Activated T-helper 2 cell treated with anti-CD3 and anti-CD28 coated beads, Interferon-gamma antibody, Interleukin-2, Interleukin-4, amounts not matched to agents 10 μg/mL and 5 μg/mL and 100 μg/mL, durations not matched to agents 14 hours and 24 hours and 36 hours (primary cell): ENCODE results near the gene AS3MT. TPM values are rescaled to one million over a fixed set of nuclear protein-coding genes. Genes with fewer than 3 reads are reported as not detected.

ENCODE experiments used
- DNase-seq: peaks from one replicate; pipeline ENCODE4 v3.0.0; 2021; ENCODE audit warnings: low spot score
- H3K27ac Mint-ChIP-seq: one replicate; pipeline ENCODE4 v1.8.0; 2021; ENCODE audit warnings: mixed read lengths
- H3K27me3 Mint-ChIP-seq: one replicate; pipeline ENCODE4 v1.8.0; 2021; ENCODE audit warnings: low read depth, mixed read lengths
- H3K36me3 Mint-ChIP-seq: one replicate; pipeline ENCODE4 v1.8.0; 2021; ENCODE audit warnings: low read depth, mixed read lengths
- H3K4me1 Mint-ChIP-seq: one replicate; pipeline ENCODE4 v1.8.0; 2021; ENCODE audit warnings: low read depth, mixed read lengths
- H3K4me3 Mint-ChIP-seq: one replicate; pipeline ENCODE4 v1.8.0; 2021; ENCODE audit warnings: low read depth, mild to moderate bottlenecking, moderate library complexity, mixed read lengths
- H3K9me3 Mint-ChIP-seq: one replicate; pipeline ENCODE4 v1.8.0; 2021; ENCODE audit warnings: mixed read lengths
- intact Hi-C: fragments of 100-400 bp; cut with micrococcal nuclease; formaldehyde crosslinking; loops from one replicate; pipeline ENCODE4 v1.15.1; 2023
- total RNA-seq: library from RNA; stranded (reverse); gene quantifications from 2 replicates; pipeline ENCODE4 v1.2.3, GENCODE V29; 2022

Gene AS3MT
- total RNA-seq, 1 donor from 2014 or later: 0.50 TPM

- peaks cover 11% of the 10 kb centered on the region for H3K4me1 Mint-ChIP-seq
- no peak for DNase-seq
- intact Hi-C loops: no loop called here
- H3K27ac Mint-ChIP-seq: no peak overlapping the region
- H3K36me3 Mint-ChIP-seq: peaks cover 15% of the 10 kb centered on the region
- no peaks in the 10 kb centered on the region for H3K9me3 Mint-ChIP-seq
- H3K4me3 Mint-ChIP-seq: no peak overlapping the region
- peaks cover 15% of the 10 kb centered on the region for H3K27me3 Mint-ChIP-seq
These were observed 3.6 kb upstream of the AS3MT start for GRCh38 chr10:102865620-102866019.

GRCh38 chr10:102868911-102869257 lies 386 bp upstream of the AS3MT start:
- H3K27me3 Mint-ChIP-seq: peaks cover 18% of the 10 kb centered on the region
- H3K36me3 Mint-ChIP-seq: no peaks in the 10 kb centered on the region
- peak overlapping the region; percentile 73 for H3K4me3 Mint-ChIP-seq
- DNase-seq: no peak
- H3K27ac Mint-ChIP-seq: no peak overlapping the region
- peaks cover 11% of the 10 kb centered on the region for H3K4me1 Mint-ChIP-seq
- intact Hi-C loops: no loop called here
- no peaks in the 10 kb centered on the region for H3K9me3 Mint-ChIP-seq

- Mint-ChIP-seq H3K27ac (no peak overlapping the region), H3K4me1 (peaks cover 11% of the 10 kb centered on the region), H3K36me3 (no peaks in the 10 kb centered on the region), H3K27me3 (peaks cover 18% of the 10 kb centered on the region), H3K9me3 (no peaks in the 10 kb centered on the region), H3K4me3 (peak overlapping the region; percentile 75)
- no peak for DNase-seq
- intact Hi-C loops: no loop called here
These were observed 951 bp downstream of the AS3MT start for GRCh38 chr10:102870221-102870620.

GRCh38 chr10:102872163-102872562 lies 2.9 kb downstream of the AS3MT start:
- Mint-ChIP-seq H3K4me3 (no peak overlapping the region), H3K9me3 (no peaks in the 10 kb centered on the region), H3K27ac (no peak overlapping the region), H3K36me3 (no peaks in the 10 kb centered on the region), H3K27me3 (peaks cover 18% of the 10 kb centered on the region), H3K4me1 (peaks cover 11% of the 10 kb centered on the region)
- no peak for DNase-seq
- intact Hi-C loops: no loop called here

- no peaks in the 10 kb centered on the region for H3K4me1 Mint-ChIP-seq
- H3K4me3 Mint-ChIP-seq: no peak overlapping the region
- DNase-seq: no peak
- H3K9me3 Mint-ChIP-seq: no peaks in the 10 kb centered on the region
- H3K27me3 Mint-ChIP-seq: no peaks in the 10 kb centered on the region
- H3K36me3 Mint-ChIP-seq: no peaks in the 10 kb centered on the region
- intact Hi-C loops: no loop called here
- no peak overlapping the region for H3K27ac Mint-ChIP-seq
These were observed 7.5 kb downstream of the AS3MT start for GRCh38 chr10:102876747-102877153.

GRCh38 chr10:102878629-102879028 lies 9.4 kb downstream of the AS3MT start:
- Mint-ChIP-seq H3K4me1 (no peaks in the 10 kb centered on the region), H3K27me3 (no peaks in the 10 kb centered on the region), H3K27ac (no peak overlapping the region), H3K36me3 (no peaks in the 10 kb centered on the region), H3K9me3 (no peaks in the 10 kb centered on the region), H3K4me3 (no peak overlapping the region)
- intact Hi-C loops: no loop called here
- DNase-seq: no peak

- no peak for DNase-seq
- Mint-ChIP-seq H3K4me3 (no peak overlapping the region), H3K36me3 (no peaks in the 10 kb centered on the region), H3K27me3 (no peaks in the 10 kb centered on the region), H3K27ac (no peak overlapping the region), H3K9me3 (no peaks in the 10 kb centered on the region), H3K4me1 (no peaks in the 10 kb centered on the region)
- intact Hi-C loops: no loop called here
These were observed 11.0 kb downstream of the AS3MT start for GRCh38 chr10:102880256-102880655.

GRCh38 chr10:102888048-102888447 lies 18.8 kb downstream of the AS3MT start:
- intact Hi-C loops: no loop called here
- H3K27me3 Mint-ChIP-seq: no peaks in the 10 kb centered on the region
- no peak overlapping the region for H3K4me3 Mint-ChIP-seq

GRCh38 chr10:102894466-102895213 lies 25.4 kb downstream of the AS3MT start:
- Mint-ChIP-seq H3K36me3 (no peaks in the 10 kb centered on the region), H3K4me3 (no peak overlapping the region), H3K27me3 (no peaks in the 10 kb centered on the region), H3K4me1 (no peaks in the 10 kb centered on the region), H3K9me3 (no peaks in the 10 kb centered on the region), H3K27ac (no peak overlapping the region)
- no peak for DNase-seq
- intact Hi-C loops: no loop called here

More at GRCh38 chr10:102888048-102888447, 18.8 kb downstream of the AS3MT start:
- Mint-ChIP-seq H3K36me3 (no peaks in the 10 kb centered on the region), H3K4me1 (no peaks in the 10 kb centered on the region), H3K9me3 (no peaks in the 10 kb centered on the region), H3K27ac (no peak overlapping the region)
- DNase-seq: no peak

GRCh38 chr10:102900006-102900405 lies 30.7 kb downstream of the AS3MT start:
- DNase-seq: no peak
- Mint-ChIP-seq H3K36me3 (no peaks in the 10 kb centered on the region), H3K27ac (no peak overlapping the region), H3K9me3 (no peaks in the 10 kb centered on the region), H3K4me3 (no peak overlapping the region), H3K27me3 (no peaks in the 10 kb centered on the region), H3K4me1 (no peaks in the 10 kb centered on the region)
- intact Hi-C loops: loop anchor here (2.0 kb wide), 1 partner anchor 171 kb away; no protein-coding TSS in a partner anchor

- Mint-ChIP-seq H3K27ac (no peak overlapping the region), H3K27me3 (peaks cover 2% of the 10 kb centered on the region), H3K4me3 (no peak overlapping the region), H3K4me1 (no peaks in the 10 kb centered on the region), H3K9me3 (no peaks in the 10 kb centered on the region), H3K36me3 (no peaks in the 10 kb centered on the region)
- no peak for DNase-seq
- intact Hi-C loops: no loop called here
These were observed 35.1 kb downstream of the AS3MT start for GRCh38 chr10:102904346-102904745.

- peaks cover 2% of the 10 kb centered on the region for H3K27me3 Mint-ChIP-seq
- H3K9me3 Mint-ChIP-seq: no peaks in the 10 kb centered on the region
These were observed 37.2 kb downstream of the AS3MT start for GRCh38 chr10:102906507-102906906.

GRCh38 chr10:102914781-102915180 lies 45.5 kb downstream of the AS3MT start:
- H3K27ac Mint-ChIP-seq: peak overlapping the region; percentile 72
- peaks cover 21% of the 10 kb centered on the region for H3K4me1 Mint-ChIP-seq
- H3K9me3 Mint-ChIP-seq: no peaks in the 10 kb centered on the region
- H3K27me3 Mint-ChIP-seq: peaks cover 3% of the 10 kb centered on the region
- no peak overlapping the region for H3K4me3 Mint-ChIP-seq
- H3K36me3 Mint-ChIP-seq: no peaks in the 10 kb centered on the region
- DNase-seq: no peak
- intact Hi-C loops: loop anchor here (5.0 to 10.0 kb wide), 3 partner anchors 77 to 1080 kb away; partner anchors contain the start of gene CYP17A1

More at GRCh38 chr10:102906507-102906906, 37.2 kb downstream of the AS3MT start:
- intact Hi-C loops: no loop called here
- no peaks in the 10 kb centered on the region for H3K36me3 Mint-ChIP-seq
- H3K27ac Mint-ChIP-seq: no peak overlapping the region
- no peaks in the 10 kb centered on the region for H3K4me1 Mint-ChIP-seq
- H3K4me3 Mint-ChIP-seq: no peak overlapping the region
- no peak for DNase-seq
